K562 (cell line): ENCODE data around the gene HMG20B.

Source experiments
- ATF1 ChIP-seq, 2 experiments: fragments of 450-650 bp in 1 of 2; IDR thresholded peaks; 2 replicates each; pipeline ENCODE4 v1.6.1; 2016; ENCODE audit warnings: missing compliant biosample characterization in 1 of 2, missing genetic modification characterization in 1 of 2
- EZH2 ChIP-seq: IDR thresholded peaks from 2 replicates; pipeline ENCODE4 v1.6.1; 2012; ENCODE audit warnings: low read depth, mild to moderate bottlenecking, inconsistent platforms, low read length, borderline replicate concordance
- MAFK ChIP-seq: IDR thresholded peaks from 2 replicates; pipeline ENCODE4 v1.6.1; 2011; ENCODE audit warnings: low read length, improper control_type of control experiment
- RAD21 ChIP-seq, 2 experiments: fragments of 250-450 bp in 1 of 2; fragments of 450-650 bp in 1 of 2; sonication (Bioruptor Pico) in 1 of 2; formaldehyde crosslinking in 1 of 2; IDR thresholded peaks in 1 of 2; conservative IDR thresholded peaks in 1 of 2; 2 replicates each; pipeline versions ENCODE4 v1.4.0 to v1.8.0; 2020 to 2022; ENCODE audit warnings: mild to moderate bottlenecking in 2 of 2, moderate library complexity in 1 of 2
- SMARCB1 ChIP-seq: IDR thresholded peaks from 2 replicates; pipeline ENCODE4 v1.6.1; 2011; ENCODE audit warnings: improper control_type of control experiment, low read depth; ENCODE audit not compliant: insufficient read length
- TCF7L2 ChIP-seq: fragments of 150-350 bp; IDR thresholded peaks from 2 replicates; pipeline ENCODE4 v1.6.1; 2016; ENCODE audit warnings: low read depth, mild to moderate bottlenecking, low read length, moderate library complexity

- TF ChIP-seq RAD21 (CRISPR knock-in tag; conservative IDR thresholded peaks at IDR 0.05 in 1 of 2, IDR thresholded peaks at IDR 0.05 in 1 of 2) (no peak), SMARCB1 (no peak), ATF1 (CRISPR knock-in tag; IDR thresholded peaks at IDR 0.05) (no peak), ATF1 (tag; IDR thresholded peaks at IDR 0.05) (no peak), TCF7L2 (no peak), EZH2 (no peak), MAFK (no peak)
Observed at GRCh38 chr19:3533033-3533432, 39.7 kb upstream of the HMG20B start.
